OCI-LY1 (cell line): ENCODE data around the gene TNFRSF11A.

ENCODE experiments used
- EZH2 ChIP-seq: fragments of 200-600 bp; sonication (generic), shearing (Covaris generic); IDR thresholded peaks from 2 replicates; pipeline ENCODE4 v1.8.0; 2017; ENCODE audit warnings: borderline replicate concordance, mixed run types, mild to moderate bottlenecking, antibody characterized with exemption, low read length, moderate library complexity, mixed read lengths
- TF ChIP-seq, protein P1 (sequence below): fragments of 200-600 bp; sonication (generic), shearing (Covaris generic); IDR thresholded peaks from 2 replicates; pipeline ENCODE4 v1.5.1; 2017; ENCODE audit warnings: mild to moderate bottlenecking, antibody characterized with exemption, low read length, moderate library complexity, mixed read lengths

GRCh38 chr18:62372882-62373281 lies 47.8 kb downstream of the TNFRSF11A start:
- no peak for TF ChIP-seq EZH2
- TF ChIP-seq, protein P1, sequence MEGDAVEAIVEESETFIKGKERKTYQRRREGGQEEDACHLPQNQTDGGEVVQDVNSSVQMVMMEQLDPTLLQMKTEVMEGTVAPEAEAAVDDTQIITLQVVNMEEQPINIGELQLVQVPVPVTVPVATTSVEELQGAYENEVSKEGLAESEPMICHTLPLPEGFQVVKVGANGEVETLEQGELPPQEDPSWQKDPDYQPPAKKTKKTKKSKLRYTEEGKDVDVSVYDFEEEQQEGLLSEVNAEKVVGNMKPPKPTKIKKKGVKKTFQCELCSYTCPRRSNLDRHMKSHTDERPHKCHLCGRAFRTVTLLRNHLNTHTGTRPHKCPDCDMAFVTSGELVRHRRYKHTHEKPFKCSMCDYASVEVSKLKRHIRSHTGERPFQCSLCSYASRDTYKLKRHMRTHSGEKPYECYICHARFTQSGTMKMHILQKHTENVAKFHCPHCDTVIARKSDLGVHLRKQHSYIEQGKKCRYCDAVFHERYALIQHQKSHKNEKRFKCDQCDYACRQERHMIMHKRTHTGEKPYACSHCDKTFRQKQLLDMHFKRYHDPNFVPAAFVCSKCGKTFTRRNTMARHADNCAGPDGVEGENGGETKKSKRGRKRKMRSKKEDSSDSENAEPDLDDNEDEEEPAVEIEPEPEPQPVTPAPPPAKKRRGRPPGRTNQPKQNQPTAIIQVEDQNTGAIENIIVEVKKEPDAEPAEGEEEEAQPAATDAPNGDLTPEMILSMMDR: no peak
